ENCODE measurements around the gene TRAF5.

The TRAF5 gene

DNA sequence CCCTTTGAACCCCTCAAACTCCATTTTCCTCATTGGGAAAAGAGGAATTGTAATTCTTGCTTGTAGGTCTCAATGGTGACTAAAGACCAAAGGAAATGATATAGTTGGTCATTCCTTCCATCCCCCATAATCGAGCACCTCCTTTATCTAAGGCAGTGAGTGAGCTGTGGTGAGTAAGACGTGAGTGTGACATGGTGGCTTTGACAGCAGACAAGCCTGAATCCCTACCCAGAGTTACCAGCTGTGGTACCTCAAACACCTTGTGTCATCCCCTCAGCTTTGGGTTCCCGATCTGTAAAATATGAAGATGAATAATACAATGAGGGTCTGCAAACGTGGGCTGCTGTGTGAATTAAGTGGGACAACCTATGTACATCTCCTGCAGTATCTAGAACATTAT, 8.4 kb downstream of the TRAF5 start (continued):
- TF ChIP-seq ZFP30 (CRISPR knock-in tag; IDR thresholded peaks at IDR 0.05), result no peak
- no peak for TF ChIP-seq PATZ1 (CRISPR knock-in tag; IDR thresholded peaks at IDR 0.05; ENCODE audit: borderline replicate concordance)
- no peak for TF ChIP-seq ESRRG (CRISPR knock-in tag; IDR thresholded peaks at IDR 0.05)
- TF ChIP-seq ZC3H10 (CRISPR knock-in tag; IDR thresholded peaks at IDR 0.05), result no peak
- no peak for TF ChIP-seq CSDC2 (CRISPR knock-in tag; IDR thresholded peaks at IDR 0.05)
- no peak for TF ChIP-seq BACH2 (CRISPR knock-in tag; IDR thresholded peaks at IDR 0.05; ENCODE audit: borderline replicate concordance)
- TF ChIP-seq SNAI2 (CRISPR knock-in tag; IDR thresholded peaks at IDR 0.05), result no peak
- no peak for TF ChIP-seq ISL1 (CRISPR knock-in tag; IDR thresholded peaks at IDR 0.05)
- TF ChIP-seq RARB (CRISPR knock-in tag; IDR thresholded peaks at IDR 0.05), result no peak
- no peak for TF ChIP-seq ZNF70 (CRISPR knock-in tag; IDR thresholded peaks at IDR 0.05)

- TF ChIP-seq SNAI2 (CRISPR knock-in tag; IDR thresholded peaks at IDR 0.05) (no peak), PATZ1 (CRISPR knock-in tag; IDR thresholded peaks at IDR 0.05; ENCODE audit: borderline replicate concordance) (no peak), PPARA (CRISPR knock-in tag; IDR thresholded peaks at IDR 0.05; ENCODE audit: borderline replicate concordance) (no peak), POU6F1 (CRISPR knock-in tag; IDR thresholded peaks at IDR 0.05; ENCODE audit: borderline replicate concordance, low read depth) (no peak), ZNF8 (CRISPR knock-in tag; IDR thresholded peaks at IDR 0.05) (no peak), ISL1 (CRISPR knock-in tag; IDR thresholded peaks at IDR 0.05) (no peak), ARNTL (CRISPR knock-in tag; IDR thresholded peaks at IDR 0.05; ENCODE audit: borderline replicate concordance, low read depth) (no peak), TCF4 (CRISPR knock-in tag; IDR thresholded peaks at IDR 0.05; ENCODE audit: borderline replicate concordance) (no peak), ZFP30 (CRISPR knock-in tag; IDR thresholded peaks at IDR 0.05) (no peak), RARB (CRISPR knock-in tag; IDR thresholded peaks at IDR 0.05) (no peak), CSRNP3 (CRISPR knock-in tag; IDR thresholded peaks at IDR 0.05) (no peak), CREB5 (CRISPR knock-in tag; IDR thresholded peaks at IDR 0.05; ENCODE audit: low read depth) (no peak), ZFP3 (CRISPR knock-in tag; IDR thresholded peaks at IDR 0.05) (no peak), ZNF70 (CRISPR knock-in tag; IDR thresholded peaks at IDR 0.05) (no peak)
- TF ChIP-seq, protein P1, sequence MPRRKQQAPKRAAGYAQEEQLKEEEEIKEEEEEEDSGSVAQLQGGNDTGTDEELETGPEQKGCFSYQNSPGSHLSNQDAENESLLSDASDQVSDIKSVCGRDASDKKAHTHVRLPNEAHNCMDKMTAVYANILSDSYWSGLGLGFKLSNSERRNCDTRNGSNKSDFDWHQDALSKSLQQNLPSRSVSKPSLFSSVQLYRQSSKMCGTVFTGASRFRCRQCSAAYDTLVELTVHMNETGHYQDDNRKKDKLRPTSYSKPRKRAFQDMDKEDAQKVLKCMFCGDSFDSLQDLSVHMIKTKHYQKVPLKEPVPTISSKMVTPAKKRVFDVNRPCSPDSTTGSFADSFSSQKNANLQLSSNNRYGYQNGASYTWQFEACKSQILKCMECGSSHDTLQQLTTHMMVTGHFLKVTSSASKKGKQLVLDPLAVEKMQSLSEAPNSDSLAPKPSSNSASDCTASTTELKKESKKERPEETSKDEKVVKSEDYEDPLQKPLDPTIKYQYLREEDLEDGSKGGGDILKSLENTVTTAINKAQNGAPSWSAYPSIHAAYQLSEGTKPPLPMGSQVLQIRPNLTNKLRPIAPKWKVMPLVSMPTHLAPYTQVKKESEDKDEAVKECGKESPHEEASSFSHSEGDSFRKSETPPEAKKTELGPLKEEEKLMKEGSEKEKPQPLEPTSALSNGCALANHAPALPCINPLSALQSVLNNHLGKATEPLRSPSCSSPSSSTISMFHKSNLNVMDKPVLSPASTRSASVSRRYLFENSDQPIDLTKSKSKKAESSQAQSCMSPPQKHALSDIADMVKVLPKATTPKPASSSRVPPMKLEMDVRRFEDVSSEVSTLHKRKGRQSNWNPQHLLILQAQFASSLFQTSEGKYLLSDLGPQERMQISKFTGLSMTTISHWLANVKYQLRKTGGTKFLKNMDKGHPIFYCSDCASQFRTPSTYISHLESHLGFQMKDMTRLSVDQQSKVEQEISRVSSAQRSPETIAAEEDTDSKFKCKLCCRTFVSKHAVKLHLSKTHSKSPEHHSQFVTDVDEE (CRISPR knock-in tag; IDR thresholded peaks at IDR 0.05), result no peak
- ATAC-seq, result no peak
Measured at GRCh38 chr1:211335522-211336157, 9.0 kb downstream of the TRAF5 start.

Measured in SK-N-SH treated with all-trans-retinoic acid at 6 μM for 48 hours (cell line).